Neural cell (in vitro differentiated cells): Measurements from ENCODE around the gene OR10D3. TPM values are rescaled to one million over a fixed set of nuclear protein-coding genes. Genes with fewer than 3 reads are reported as not detected.

Experiments
- H2AFZ ChIP-seq: fragments of 200-600, 300-800 bp; sonication (generic), shearing (Covaris generic); 2 replicates; pipeline ENCODE4 v1.6.0; 2014; ENCODE audit warnings: low read depth, mild to moderate bottlenecking, antibody characterized with exemption, low read length, moderate library complexity
- H3F3A ChIP-seq: fragments of 200-600 bp; shearing (Covaris generic); 2 replicates; pipeline ENCODE4 v1.6.1; 2016; ENCODE audit warnings: mild to moderate bottlenecking, moderate library complexity, mixed read lengths, antibody characterized with exemption, low read length; ENCODE audit not compliant: insufficient read depth, poor library complexity, severe bottlenecking
- H3K27ac ChIP-seq: fragments of 200-600, 300-800 bp; sonication (generic), shearing (Covaris generic); 2 replicates; pipeline ENCODE4 v1.5.1; 2014; ENCODE audit warnings: mild to moderate bottlenecking, low read length, moderate library complexity
- H3K27me3 ChIP-seq: fragments of 300-800, 200-600 bp; sonication (generic), shearing (Covaris generic); 2 replicates; pipeline ENCODE4 v1.6.0; 2014; ENCODE audit warnings: mild to moderate bottlenecking, low read depth, low read length, moderate library complexity; ENCODE audit not compliant: insufficient read depth
- H3K36me3 ChIP-seq: fragments of 300-800, 200-600 bp; sonication (generic), shearing (Covaris generic); 2 replicates; pipeline ENCODE4 v1.5.1; 2014; ENCODE audit warnings: mild to moderate bottlenecking, antibody characterized with exemption, low read length, moderate library complexity; ENCODE audit not compliant: insufficient read depth
- H3K4me2 ChIP-seq: fragments of 300-800, 200-600 bp; sonication (generic), shearing (Covaris generic); 2 replicates; pipeline ENCODE4 v1.6.0; 2014; ENCODE audit warnings: mild to moderate bottlenecking, low read length
- H3K4me3 ChIP-seq: fragments of 300-800, 200-600 bp; sonication (generic), shearing (Covaris generic); 2 replicates; pipeline ENCODE4 v1.5.1; 2014; ENCODE audit warnings: mild to moderate bottlenecking, low read length, moderate library complexity
- H3K79me2 ChIP-seq: fragments of 200-600 bp; shearing (Covaris generic); replicated peaks from 2 replicates; pipeline ENCODE4 v1.6.0; 2014; ENCODE audit warnings: mild to moderate bottlenecking, low read length, moderate library complexity; ENCODE audit not compliant: insufficient read depth
- H3K9ac ChIP-seq: fragments of 300-800, 200-600 bp; sonication (generic), shearing (Covaris generic); 2 replicates; pipeline ENCODE4 v1.6.1; 2016; ENCODE audit warnings: mild to moderate bottlenecking, low read length, mixed read lengths
- H3K9me2 ChIP-seq: fragments of 200-600 bp; shearing (Covaris generic); 2 replicates; pipeline ENCODE4 v1.6.1; 2016; ENCODE audit warnings: mild to moderate bottlenecking, low read length, mixed read lengths; ENCODE audit not compliant: insufficient read depth
- H3K9me3 ChIP-seq: fragments of 200-600, 300-800 bp; sonication (generic), shearing (Covaris generic); 2 replicates; pipeline ENCODE4 v1.6.1; 2016; ENCODE audit warnings: mild to moderate bottlenecking, mixed run types, low read length, moderate library complexity, mixed read lengths
- H4K20me1 ChIP-seq: fragments of 200-600 bp; shearing (Covaris generic); 2 replicates; pipeline ENCODE4 v1.6.1; 2016; ENCODE audit warnings: mild to moderate bottlenecking, mixed run types; ENCODE audit not compliant: insufficient read depth
- EP300 ChIP-seq: fragments of 450-650 bp; conservative IDR thresholded peaks from 2 replicates; pipeline ENCODE4 v1.6.1; 2014; ENCODE audit warnings: antibody characterized with exemption, mild to moderate bottlenecking, moderate library complexity; ENCODE audit not compliant: poor library complexity, severe bottlenecking
- EZH2 ChIP-seq: fragments of 200-600, 300-800 bp; shearing (Covaris generic), sonication (generic); IDR thresholded peaks from 2 replicates; pipeline ENCODE4 v1.6.1; 2014; ENCODE audit warnings: antibody characterized with exemption, low read length, borderline replicate concordance, mild to moderate bottlenecking; ENCODE audit not compliant: insufficient read depth, poor library complexity, severe bottlenecking
- MXI1 ChIP-seq: fragments of 450-650 bp; conservative IDR thresholded peaks from 2 replicates; pipeline ENCODE4 v1.6.1; 2014; ENCODE audit warnings: antibody characterized with exemption, mild to moderate bottlenecking; ENCODE audit not compliant: poor library complexity, severe bottlenecking
- POLR2AphosphoS5 ChIP-seq: IDR thresholded peaks from 2 replicates; pipeline ENCODE4 v1.6.1; 2012
- RAD21 ChIP-seq: fragments of 450-650 bp; conservative IDR thresholded peaks from 2 replicates; pipeline ENCODE4 v1.6.1; 2014; ENCODE audit warnings: antibody characterized with exemption, mild to moderate bottlenecking, moderate library complexity
- SMC3 ChIP-seq: fragments of 450-650 bp; conservative IDR thresholded peaks from 2 replicates; pipeline ENCODE4 v1.6.1; 2014; ENCODE audit warnings: antibody characterized with exemption, mild to moderate bottlenecking, moderate library complexity; ENCODE audit not compliant: poor library complexity
- TAF1 ChIP-seq: IDR thresholded peaks from 2 replicates; pipeline ENCODE4 v1.6.1; 2012; ENCODE audit warnings: low read depth
- polyA plus RNA-seq: library from polyadenylated mRNA; depleted of rRNA; stranded (reverse); fragments of >200 nt; gene quantifications from 2 replicates; pipeline ENCODE4 v1.2.3, GENCODE V29; 2014
- TF ChIP-seq, protein P1 (sequence below): IDR thresholded peaks from 2 replicates; pipeline ENCODE4 v1.6.1; 2012; ENCODE audit warnings: borderline replicate concordance
- TF ChIP-seq, protein P2 (sequence below): fragments of 450-650 bp; IDR thresholded peaks from 2 replicates; pipeline ENCODE4 v1.5.1; 2014; ENCODE audit warnings: antibody characterized with exemption, mild to moderate bottlenecking, moderate library complexity; ENCODE audit not compliant: poor library complexity, severe bottlenecking

OR10D3 gene
- polyA plus RNA-seq, 1 donor from 2014 or later: not detected

DNA sequence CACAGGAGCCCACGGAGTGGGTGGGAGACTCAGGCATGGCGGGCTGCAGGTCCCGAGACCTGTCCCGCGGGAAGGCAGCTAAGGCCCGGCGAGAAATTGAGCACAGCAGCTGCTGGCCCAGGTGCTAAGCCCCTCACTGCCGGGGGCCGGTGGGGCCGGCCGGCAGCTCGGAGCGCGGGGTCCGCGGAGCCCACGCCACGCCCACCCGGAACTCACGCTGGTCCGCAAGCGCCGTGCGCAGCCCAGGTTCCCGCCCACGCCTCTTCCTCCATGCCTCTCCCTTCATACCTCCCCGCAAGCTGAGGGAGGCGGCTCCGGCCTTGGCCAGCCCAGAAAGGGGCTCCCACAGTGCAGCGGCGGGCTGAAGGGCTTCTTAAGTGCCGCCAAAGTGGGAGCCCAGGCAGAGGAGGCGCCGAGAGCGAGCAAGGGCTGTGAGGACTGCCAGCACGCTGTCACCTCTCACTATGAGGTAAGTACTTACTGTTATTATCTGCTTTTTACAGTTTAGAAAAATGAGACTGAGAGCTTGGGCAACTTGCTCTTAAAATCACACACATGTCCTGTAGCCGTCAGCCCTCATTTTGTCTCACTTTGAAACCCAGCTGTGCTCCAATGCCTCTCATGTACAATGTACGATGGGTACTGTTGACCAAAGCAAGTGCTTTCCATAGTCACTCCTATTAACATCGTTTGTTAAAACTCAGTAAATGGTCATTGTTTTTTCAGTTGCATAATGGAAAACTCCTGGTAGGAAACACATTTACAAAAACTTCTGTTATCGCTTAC, 12.2 kb upstream of the OR10D3 start:
- Histone ChIP-seq H3K4me2 (peak overlapping the region; percentile 50), H3K36me3 (no peaks in the 10 kb centered on the region), H3K27ac (peak overlapping the region; percentile 88), H3K27me3 (no peaks in the 10 kb centered on the region), H3F3A (peaks cover 5% of the 10 kb centered on the region), H2AFZ (no peak overlapping the region), H3K9ac (no peak overlapping the region), H3K79me2 (no peaks in the 10 kb centered on the region), H3K9me2 (no peaks in the 10 kb centered on the region), H3K4me3 (peak overlapping the region; percentile 9), H3K9me3 (no peaks in the 10 kb centered on the region), H4K20me1 (no peaks in the 10 kb centered on the region)
- peak; percentile 11 for TF ChIP-seq POLR2AphosphoS5
- TF ChIP-seq TAF1: no peak

DNA sequence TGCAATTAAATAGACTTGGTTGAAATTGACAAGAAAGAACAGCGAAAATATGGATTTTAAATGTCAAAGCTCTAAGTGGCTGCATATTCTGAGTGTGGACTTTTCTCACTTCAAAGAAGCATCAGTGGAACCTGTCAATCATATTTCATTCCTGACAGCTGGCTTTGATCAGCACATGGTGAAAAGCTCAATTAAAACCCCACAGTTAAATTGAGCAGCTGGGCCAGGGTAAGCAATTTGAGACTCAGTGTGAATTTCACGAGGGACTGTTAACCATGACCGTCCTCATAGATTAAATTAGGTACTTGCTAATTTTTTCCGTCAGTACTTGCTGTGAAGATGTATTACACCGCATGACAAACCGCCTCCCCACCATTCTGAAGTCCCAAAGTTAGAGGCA, 11.0 kb upstream of the OR10D3 start:
- Histone ChIP-seq H3K27ac (peak overlapping the region; percentile 88), H3K36me3 (no peaks in the 10 kb centered on the region), H3K4me2 (peak overlapping the region; percentile 50), H2AFZ (no peak overlapping the region), H3K27me3 (no peaks in the 10 kb centered on the region), H3K79me2 (no peaks in the 10 kb centered on the region), H4K20me1 (no peaks in the 10 kb centered on the region), H3K9me3 (no peaks in the 10 kb centered on the region), H3K4me3 (peak overlapping the region; percentile 9), H3K9me2 (no peaks in the 10 kb centered on the region), H3K9ac (no peak overlapping the region), H3F3A (peaks cover 5% of the 10 kb centered on the region)
- TF ChIP-seq POLR2AphosphoS5 (peak; percentile 53), EP300 (peak; percentile 92), TAF1 (no peak), RAD21 (no peak)

DNA sequence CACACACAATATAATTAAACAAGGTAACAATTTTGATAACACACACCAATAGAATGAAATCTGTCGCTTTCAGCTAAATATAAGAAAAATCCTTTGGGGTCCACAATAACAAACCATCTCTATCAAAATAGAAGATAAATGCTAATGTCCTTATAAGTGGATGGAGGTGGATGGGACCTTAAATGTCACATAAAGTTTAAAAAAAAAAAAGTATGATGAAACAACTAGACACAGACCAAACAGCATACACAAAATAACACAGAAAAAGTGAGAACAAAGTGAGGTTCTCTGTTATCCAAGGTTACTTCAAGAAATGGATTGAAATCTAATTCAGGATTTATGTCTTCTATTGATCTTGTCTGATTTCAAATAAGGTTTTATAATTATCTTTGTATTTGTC, 10.5 kb upstream of the OR10D3 start:
- H3F3A ChIP-seq: peaks cover 5% of the 10 kb centered on the region
- H3K9me2 ChIP-seq: no peaks in the 10 kb centered on the region
- TF ChIP-seq, protein P1, sequence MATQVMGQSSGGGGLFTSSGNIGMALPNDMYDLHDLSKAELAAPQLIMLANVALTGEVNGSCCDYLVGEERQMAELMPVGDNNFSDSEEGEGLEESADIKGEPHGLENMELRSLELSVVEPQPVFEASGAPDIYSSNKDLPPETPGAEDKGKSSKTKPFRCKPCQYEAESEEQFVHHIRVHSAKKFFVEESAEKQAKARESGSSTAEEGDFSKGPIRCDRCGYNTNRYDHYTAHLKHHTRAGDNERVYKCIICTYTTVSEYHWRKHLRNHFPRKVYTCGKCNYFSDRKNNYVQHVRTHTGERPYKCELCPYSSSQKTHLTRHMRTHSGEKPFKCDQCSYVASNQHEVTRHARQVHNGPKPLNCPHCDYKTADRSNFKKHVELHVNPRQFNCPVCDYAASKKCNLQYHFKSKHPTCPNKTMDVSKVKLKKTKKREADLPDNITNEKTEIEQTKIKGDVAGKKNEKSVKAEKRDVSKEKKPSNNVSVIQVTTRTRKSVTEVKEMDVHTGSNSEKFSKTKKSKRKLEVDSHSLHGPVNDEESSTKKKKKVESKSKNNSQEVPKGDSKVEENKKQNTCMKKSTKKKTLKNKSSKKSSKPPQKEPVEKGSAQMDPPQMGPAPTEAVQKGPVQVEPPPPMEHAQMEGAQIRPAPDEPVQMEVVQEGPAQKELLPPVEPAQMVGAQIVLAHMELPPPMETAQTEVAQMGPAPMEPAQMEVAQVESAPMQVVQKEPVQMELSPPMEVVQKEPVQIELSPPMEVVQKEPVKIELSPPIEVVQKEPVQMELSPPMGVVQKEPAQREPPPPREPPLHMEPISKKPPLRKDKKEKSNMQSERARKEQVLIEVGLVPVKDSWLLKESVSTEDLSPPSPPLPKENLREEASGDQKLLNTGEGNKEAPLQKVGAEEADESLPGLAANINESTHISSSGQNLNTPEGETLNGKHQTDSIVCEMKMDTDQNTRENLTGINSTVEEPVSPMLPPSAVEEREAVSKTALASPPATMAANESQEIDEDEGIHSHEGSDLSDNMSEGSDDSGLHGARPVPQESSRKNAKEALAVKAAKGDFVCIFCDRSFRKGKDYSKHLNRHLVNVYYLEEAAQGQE: no peak
- TF ChIP-seq TAF1 (no peak), POLR2AphosphoS5 (no peak), RAD21 (no peak), EZH2 (no peak), MXI1 (no peak), SMC3 (no peak), EP300 (no peak)
- TF ChIP-seq, protein P2, sequence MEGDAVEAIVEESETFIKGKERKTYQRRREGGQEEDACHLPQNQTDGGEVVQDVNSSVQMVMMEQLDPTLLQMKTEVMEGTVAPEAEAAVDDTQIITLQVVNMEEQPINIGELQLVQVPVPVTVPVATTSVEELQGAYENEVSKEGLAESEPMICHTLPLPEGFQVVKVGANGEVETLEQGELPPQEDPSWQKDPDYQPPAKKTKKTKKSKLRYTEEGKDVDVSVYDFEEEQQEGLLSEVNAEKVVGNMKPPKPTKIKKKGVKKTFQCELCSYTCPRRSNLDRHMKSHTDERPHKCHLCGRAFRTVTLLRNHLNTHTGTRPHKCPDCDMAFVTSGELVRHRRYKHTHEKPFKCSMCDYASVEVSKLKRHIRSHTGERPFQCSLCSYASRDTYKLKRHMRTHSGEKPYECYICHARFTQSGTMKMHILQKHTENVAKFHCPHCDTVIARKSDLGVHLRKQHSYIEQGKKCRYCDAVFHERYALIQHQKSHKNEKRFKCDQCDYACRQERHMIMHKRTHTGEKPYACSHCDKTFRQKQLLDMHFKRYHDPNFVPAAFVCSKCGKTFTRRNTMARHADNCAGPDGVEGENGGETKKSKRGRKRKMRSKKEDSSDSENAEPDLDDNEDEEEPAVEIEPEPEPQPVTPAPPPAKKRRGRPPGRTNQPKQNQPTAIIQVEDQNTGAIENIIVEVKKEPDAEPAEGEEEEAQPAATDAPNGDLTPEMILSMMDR: no peak
- H3K79me2 ChIP-seq: no peaks in the 10 kb centered on the region
- no peaks in the 10 kb centered on the region for H3K27me3 ChIP-seq
- peak overlapping the region; percentile 9 for H3K4me3 ChIP-seq
- H3K9ac ChIP-seq: no peak overlapping the region
- peak overlapping the region; percentile 18 for H3K4me2 ChIP-seq
- no peak overlapping the region for H2AFZ ChIP-seq
- peak overlapping the region; percentile 88 for H3K27ac ChIP-seq
- no peaks in the 10 kb centered on the region for H4K20me1 ChIP-seq
- no peaks in the 10 kb centered on the region for H3K9me3 ChIP-seq
- H3K36me3 ChIP-seq: no peaks in the 10 kb centered on the region
